Measurements from ENCODE around the gene DCC.

DCC gene

DNA sequence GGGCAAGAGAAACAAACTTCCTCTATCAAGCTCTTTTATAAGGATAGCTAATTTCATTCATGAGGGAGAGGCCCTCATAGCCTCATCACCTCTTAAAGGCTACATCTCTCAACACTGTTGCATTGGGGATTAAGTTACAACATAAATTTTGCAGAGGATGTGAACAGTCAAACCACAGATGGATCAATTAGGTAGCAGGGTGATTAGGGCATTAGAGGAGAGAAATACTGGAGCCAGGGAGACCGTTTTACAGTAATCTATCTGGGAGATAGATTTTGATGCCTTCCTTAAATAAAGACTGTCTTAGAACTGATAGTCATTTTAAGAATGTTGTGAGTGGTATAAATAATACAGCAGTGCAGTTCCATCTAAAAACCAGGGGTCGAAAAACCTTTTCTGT is 258.9 kb downstream of the DCC start:
- no peaks in the 10 kb centered on the region for H3F3A ChIP-seq (ENCODE audit: control insufficient read depth, insufficient read depth)
- TF ChIP-seq, protein P1, sequence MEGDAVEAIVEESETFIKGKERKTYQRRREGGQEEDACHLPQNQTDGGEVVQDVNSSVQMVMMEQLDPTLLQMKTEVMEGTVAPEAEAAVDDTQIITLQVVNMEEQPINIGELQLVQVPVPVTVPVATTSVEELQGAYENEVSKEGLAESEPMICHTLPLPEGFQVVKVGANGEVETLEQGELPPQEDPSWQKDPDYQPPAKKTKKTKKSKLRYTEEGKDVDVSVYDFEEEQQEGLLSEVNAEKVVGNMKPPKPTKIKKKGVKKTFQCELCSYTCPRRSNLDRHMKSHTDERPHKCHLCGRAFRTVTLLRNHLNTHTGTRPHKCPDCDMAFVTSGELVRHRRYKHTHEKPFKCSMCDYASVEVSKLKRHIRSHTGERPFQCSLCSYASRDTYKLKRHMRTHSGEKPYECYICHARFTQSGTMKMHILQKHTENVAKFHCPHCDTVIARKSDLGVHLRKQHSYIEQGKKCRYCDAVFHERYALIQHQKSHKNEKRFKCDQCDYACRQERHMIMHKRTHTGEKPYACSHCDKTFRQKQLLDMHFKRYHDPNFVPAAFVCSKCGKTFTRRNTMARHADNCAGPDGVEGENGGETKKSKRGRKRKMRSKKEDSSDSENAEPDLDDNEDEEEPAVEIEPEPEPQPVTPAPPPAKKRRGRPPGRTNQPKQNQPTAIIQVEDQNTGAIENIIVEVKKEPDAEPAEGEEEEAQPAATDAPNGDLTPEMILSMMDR (IDR thresholded peaks at IDR 0.05; ENCODE audit: low read depth, low read length, poor library complexity, severe bottlenecking), result no peak
- no peak for TF ChIP-seq EZH2phosphoT487 (IDR thresholded peaks at IDR 0.05; ENCODE audit: borderline replicate concordance, low read length)
- no peaks in the 10 kb centered on the region for H4K20me1 ChIP-seq (ENCODE audit: control insufficient read depth, insufficient read depth, low read depth, low read length)

DNA sequence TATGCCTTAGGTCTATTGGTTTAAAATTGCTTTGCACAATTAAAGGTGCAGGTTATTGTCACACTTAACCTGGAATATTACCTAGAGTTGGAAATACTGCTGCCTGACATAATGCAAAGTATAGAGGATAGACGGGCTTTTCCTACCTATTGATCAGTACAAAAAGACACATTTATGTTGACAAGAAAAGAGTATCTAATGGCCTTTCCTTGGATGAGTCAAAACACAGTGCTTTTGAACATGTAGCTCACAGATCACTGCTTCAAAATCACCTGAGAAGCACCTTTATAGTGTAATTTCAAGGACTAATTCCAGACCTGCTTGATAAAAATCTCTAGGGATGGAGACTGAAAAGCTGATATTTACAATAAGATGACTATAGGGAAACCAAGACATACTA is 262.8 kb downstream of the DCC start:
- no peak overlapping the region for H3K4me2 ChIP-seq (ENCODE audit: low read length)
- no peak overlapping the region for H3K27ac ChIP-seq (ENCODE audit: low read depth, low read length)
- no peaks in the 10 kb centered on the region for H4K20me1 ChIP-seq (ENCODE audit: control insufficient read depth, insufficient read depth, low read depth, low read length)
- H3K4me1 ChIP-seq (ENCODE audit: control insufficient read depth, low read length), result no peaks in the 10 kb centered on the region
- no peaks in the 10 kb centered on the region for H3K36me3 ChIP-seq (ENCODE audit: control insufficient read depth, low read length)
- H3K27me3 ChIP-seq (ENCODE audit: control insufficient read depth, low read length), result no peaks in the 10 kb centered on the region
- no peaks in the 10 kb centered on the region for H3F3A ChIP-seq (ENCODE audit: control insufficient read depth, insufficient read depth)
- H3K9me2 ChIP-seq (replicated peaks; ENCODE audit: control insufficient read depth, low read length), result no peaks in the 10 kb centered on the region
- no peaks in the 10 kb centered on the region for H3K9me3 ChIP-seq (ENCODE audit: control insufficient read depth, insufficient read depth, low read length)
- no peaks in the 10 kb centered on the region for H3K79me2 ChIP-seq (ENCODE audit: control insufficient read depth, low read length)
- no peak for TF ChIP-seq EZH2phosphoT487 (IDR thresholded peaks at IDR 0.05; ENCODE audit: borderline replicate concordance, low read length)
- TF ChIP-seq, protein P1 (IDR thresholded peaks at IDR 0.05; ENCODE audit: low read depth, low read length, poor library complexity, severe bottlenecking), result no peak
- no peak overlapping the region for H3K4me3 ChIP-seq (ENCODE audit: low read length)

More for the DNA sequence above, 258.9 kb downstream of the DCC start:
- Histone ChIP-seq H3K9me2 (replicated peaks; ENCODE audit: control insufficient read depth, low read length) (no peaks in the 10 kb centered on the region), H3K27ac (ENCODE audit: low read depth, low read length) (no peak overlapping the region), H3K4me2 (ENCODE audit: low read length) (no peak overlapping the region), H3K79me2 (ENCODE audit: control insufficient read depth, low read length) (no peaks in the 10 kb centered on the region), H3K27me3 (ENCODE audit: control insufficient read depth, low read length) (no peaks in the 10 kb centered on the region), H3K4me3 (ENCODE audit: low read length) (no peak overlapping the region), H3K9me3 (ENCODE audit: control insufficient read depth, insufficient read depth, low read length) (no peaks in the 10 kb centered on the region; the same call in 1 of the 2 replicates), H3K4me1 (ENCODE audit: control insufficient read depth, low read length) (no peaks in the 10 kb centered on the region), H3K36me3 (ENCODE audit: control insufficient read depth, low read length) (no peaks in the 10 kb centered on the region)

DNA sequence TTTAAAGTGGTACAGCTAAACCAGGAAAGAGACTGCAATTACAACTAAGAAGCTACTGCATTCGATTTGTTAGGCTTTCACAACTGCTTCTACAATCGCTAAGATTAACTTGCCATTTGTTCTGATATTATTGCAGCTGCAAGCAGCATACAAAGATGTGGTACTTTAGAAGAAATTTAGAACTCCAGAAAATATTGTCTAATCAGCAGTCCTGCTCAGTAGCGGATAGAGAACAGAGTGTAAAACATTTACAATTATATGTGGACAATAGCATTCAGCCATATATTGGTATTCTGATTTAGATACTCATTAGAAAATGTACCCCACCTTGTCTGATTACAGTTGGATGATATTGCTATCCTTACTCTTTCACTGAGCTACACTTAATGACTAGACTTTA is 265.3 kb downstream of the DCC start:
- H3K4me3 ChIP-seq (ENCODE audit: low read length), result no peak overlapping the region
- no peaks in the 10 kb centered on the region for H3K79me2 ChIP-seq (ENCODE audit: control insufficient read depth, low read length)
- H3K9me3 ChIP-seq (ENCODE audit: control insufficient read depth, insufficient read depth, low read length), result no peaks in the 10 kb centered on the region
- H3K9me2 ChIP-seq (replicated peaks; ENCODE audit: control insufficient read depth, low read length), result no peaks in the 10 kb centered on the region
- H3K27ac ChIP-seq (ENCODE audit: low read depth, low read length), result no peak overlapping the region
- H4K20me1 ChIP-seq (ENCODE audit: control insufficient read depth, insufficient read depth, low read depth, low read length), result no peaks in the 10 kb centered on the region
- no peak overlapping the region for H3K4me2 ChIP-seq (ENCODE audit: low read length)
- H3F3A ChIP-seq (ENCODE audit: control insufficient read depth, insufficient read depth), result no peaks in the 10 kb centered on the region
- H3K4me1 ChIP-seq (ENCODE audit: control insufficient read depth, low read length), result no peaks in the 10 kb centered on the region
- TF ChIP-seq, protein P1 (IDR thresholded peaks at IDR 0.05; ENCODE audit: low read depth, low read length, poor library complexity, severe bottlenecking), result no peak
- no peak for TF ChIP-seq EZH2phosphoT487 (IDR thresholded peaks at IDR 0.05; ENCODE audit: borderline replicate concordance, low read length)
- H3K27me3 ChIP-seq (ENCODE audit: control insufficient read depth, low read length), result no peaks in the 10 kb centered on the region
- no peaks in the 10 kb centered on the region for H3K36me3 ChIP-seq (ENCODE audit: control insufficient read depth, low read length)

DNA sequence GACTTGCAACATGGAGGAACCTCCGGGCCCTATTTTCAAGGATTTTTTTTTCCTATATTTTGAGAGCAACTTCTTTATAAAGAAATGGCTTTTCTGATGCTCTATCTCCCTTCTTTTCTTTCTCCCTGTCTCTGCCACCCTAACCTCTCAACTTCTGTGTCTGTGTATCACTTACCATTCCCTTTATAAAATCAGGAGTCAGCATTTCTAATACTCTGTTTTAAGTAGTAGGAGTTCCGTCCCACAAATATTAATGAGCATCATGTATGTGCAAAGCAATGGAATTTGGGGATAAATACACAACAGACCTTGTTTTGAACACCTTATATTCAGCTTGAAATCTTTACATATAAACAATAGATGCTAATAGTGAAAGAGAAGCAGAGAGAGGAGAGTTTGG is 268.0 kb downstream of the DCC start:
- no peaks in the 10 kb centered on the region for H4K20me1 ChIP-seq (ENCODE audit: control insufficient read depth, insufficient read depth, low read depth, low read length)
- H3K27ac ChIP-seq (ENCODE audit: low read depth, low read length), result no peak overlapping the region
- H3K79me2 ChIP-seq (ENCODE audit: control insufficient read depth, low read length), result no peaks in the 10 kb centered on the region
- no peaks in the 10 kb centered on the region for H3K36me3 ChIP-seq (ENCODE audit: control insufficient read depth, low read length)
- TF ChIP-seq, protein P1 (IDR thresholded peaks at IDR 0.05; ENCODE audit: low read depth, low read length, poor library complexity, severe bottlenecking), result no peak
- no peak for TF ChIP-seq EZH2phosphoT487 (IDR thresholded peaks at IDR 0.05; ENCODE audit: borderline replicate concordance, low read length)
- H3K4me2 ChIP-seq (ENCODE audit: low read length), result no peak overlapping the region
- H3K9me2 ChIP-seq (replicated peaks; ENCODE audit: control insufficient read depth, low read length), result no peaks in the 10 kb centered on the region
- no peaks in the 10 kb centered on the region for H3F3A ChIP-seq (ENCODE audit: control insufficient read depth, insufficient read depth)
- no peak overlapping the region for H3K4me3 ChIP-seq (ENCODE audit: low read length)
- H3K9me3 ChIP-seq (ENCODE audit: control insufficient read depth, insufficient read depth, low read length), result no peaks in the 10 kb centered on the region
- H3K27me3 ChIP-seq (ENCODE audit: control insufficient read depth, low read length), result no peaks in the 10 kb centered on the region
- H3K4me1 ChIP-seq (ENCODE audit: control insufficient read depth, low read length), result no peaks in the 10 kb centered on the region
